Measurements from ENCODE around the gene DNAJC13.

DNAJC13 gene

GRCh38 chr3:132519914-132520313 is 102.6 kb downstream of the DNAJC13 start:
- TF ChIP-seq CTCF (IDR thresholded peaks at IDR 0.05) = no peak

DNA sequence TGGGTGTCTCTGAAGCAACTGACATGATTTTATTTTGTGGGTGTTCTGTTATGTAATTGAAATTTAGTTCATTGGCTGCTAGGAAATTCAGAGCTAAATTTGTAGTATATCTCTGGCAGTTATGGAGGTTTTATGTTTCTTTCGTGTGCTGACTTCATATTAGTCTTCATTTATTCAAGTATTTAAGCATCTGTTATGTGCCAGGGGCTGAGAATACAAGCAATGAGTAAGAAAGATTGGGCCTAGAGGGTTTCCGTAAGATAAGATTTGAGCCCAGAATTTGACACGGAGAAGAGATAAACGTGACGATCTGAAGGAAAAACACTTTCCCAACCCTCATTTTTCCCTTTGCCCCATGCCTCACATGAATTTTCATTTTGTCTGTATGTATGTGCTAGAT is 104.6 kb downstream of the DNAJC13 start:
- no peak for TF ChIP-seq CTCF (IDR thresholded peaks at IDR 0.05)

DNA sequence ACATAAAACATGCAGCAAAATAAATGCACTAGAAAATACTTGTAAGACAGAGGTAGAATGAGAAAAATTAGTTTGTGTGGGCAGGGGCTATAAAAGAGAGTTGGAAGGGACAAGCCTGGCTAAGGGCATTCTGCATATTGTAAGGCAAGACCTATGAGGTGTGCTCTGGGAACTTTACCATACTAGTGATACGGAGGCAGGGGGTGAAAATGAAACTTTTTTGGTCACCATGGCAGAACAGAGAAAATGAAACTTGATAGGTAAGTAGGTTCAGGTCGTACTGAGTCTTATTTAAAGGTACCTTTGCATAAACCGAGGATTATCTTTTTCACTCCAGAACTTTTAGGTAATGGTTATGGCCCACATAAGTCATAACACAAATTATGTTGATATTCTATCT is 105.1 kb downstream of the DNAJC13 start:
- no peak for TF ChIP-seq CTCF (IDR thresholded peaks at IDR 0.05)

DNA sequence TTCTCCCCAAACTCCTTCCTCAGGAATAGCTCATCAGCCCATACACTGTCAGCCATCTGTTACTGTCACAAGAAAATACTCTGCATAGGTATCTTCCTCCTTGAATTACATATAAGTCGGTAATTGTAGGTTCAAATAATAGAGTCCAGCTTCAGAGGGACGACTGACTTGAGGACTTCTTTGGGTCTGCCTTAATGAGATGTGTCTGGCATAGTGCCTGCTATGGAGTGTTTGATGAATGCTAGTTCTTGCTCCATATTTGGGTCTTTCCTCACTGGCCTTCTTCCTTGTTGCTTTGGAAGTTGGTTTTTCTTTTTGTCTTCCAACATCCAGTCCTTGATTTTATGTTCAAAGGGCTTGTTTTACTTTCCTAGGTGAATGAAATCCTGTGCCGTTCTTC is 113.3 kb downstream of the DNAJC13 start:
- no peak for TF ChIP-seq CTCF (IDR thresholded peaks at IDR 0.05)

GRCh38 chr3:132535575-132536441 is 118.5 kb downstream of the DNAJC13 start:
- TF ChIP-seq CTCF (IDR thresholded peaks at IDR 0.05) = peak; percentile 63

DNA sequence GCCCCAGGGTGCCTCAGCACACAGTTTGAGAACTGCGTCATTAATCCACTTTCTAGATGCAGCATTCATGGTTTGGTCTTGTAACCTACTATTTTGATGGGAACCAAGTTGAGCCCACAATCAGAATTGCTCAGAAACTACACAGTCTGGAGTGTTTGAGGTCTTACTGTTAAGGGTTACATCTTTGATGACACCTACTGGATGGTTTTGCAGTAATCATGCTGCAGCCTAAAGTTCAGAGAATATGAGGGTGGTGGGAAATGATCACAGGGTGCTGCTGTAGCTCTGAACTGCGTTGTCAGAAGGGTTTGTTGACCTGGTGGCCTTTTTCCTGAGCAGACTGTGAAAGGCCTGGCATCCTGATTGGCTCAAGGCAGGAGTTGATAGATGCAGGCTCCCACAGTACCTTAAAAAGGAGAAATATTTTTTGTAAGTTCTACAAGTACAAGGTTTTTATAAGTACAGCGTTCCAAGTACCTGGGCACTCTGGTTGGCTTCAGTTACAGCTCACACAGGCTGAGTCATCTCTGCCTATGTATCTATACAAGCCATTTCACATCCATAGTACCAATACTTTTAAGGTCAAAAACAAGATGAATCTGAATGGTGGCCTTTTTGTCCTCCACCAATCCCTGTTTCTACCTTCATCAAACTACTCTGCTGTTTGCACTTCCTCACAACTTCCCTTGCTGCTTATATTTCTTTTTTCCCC is 119.3 kb downstream of the DNAJC13 start:
- TF ChIP-seq CTCF (IDR thresholded peaks at IDR 0.05) = no peak

DNA sequence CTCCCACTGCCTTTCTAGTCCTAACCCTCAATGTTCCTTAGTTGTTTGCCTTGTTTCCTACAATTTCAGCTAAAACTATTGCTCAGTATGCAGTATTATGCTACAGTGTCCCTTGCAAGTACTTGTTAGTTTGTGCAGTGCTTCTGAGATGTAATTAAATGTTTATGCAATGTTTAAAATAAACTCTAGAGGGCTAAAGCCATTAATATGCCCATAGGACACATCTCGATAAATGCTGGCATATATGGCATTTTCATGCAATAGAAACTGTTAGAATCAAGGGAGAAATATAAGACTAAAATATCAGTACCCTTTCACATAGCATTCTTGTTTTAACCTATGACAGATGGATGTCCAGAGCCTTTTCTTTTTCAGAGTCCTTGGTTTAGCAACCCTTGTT is 120.0 kb downstream of the DNAJC13 start:
- peak; percentile 38; the same call in 1 of the 2 replicates for TF ChIP-seq CTCF (IDR thresholded peaks at IDR 0.05)

Data from LNCAP (cell line).